Psoas muscle (tissue), 8 donors: ENCODE measurements around the gene KLK8. TPM values are rescaled to one million over a fixed set of nuclear protein-coding genes. Genes with fewer than 3 reads are reported as not detected.
A peak's percentile ranks its signal among the peaks of the same experiment; 100 is the strongest.

Experiments
- ATAC-seq, 4 donors: fragments of 200-7000 bp; cut with Tn5 transposase; one replicate each; pipeline ENCODE4 v1.9.1; 2020; ENCODE audit warnings: moderate library complexity in 3 of 4, mild to moderate bottlenecking in 2 of 4
- DNase-seq, 2 donors: peaks; one replicate each; pipeline ENCODE4 v3.0.0-alpha.2; 2020
- H3K27ac ChIP-seq: fragments of 200-600 bp; one replicate; pipeline ENCODE4 v1.8.0; 2022
- H3K27me3 ChIP-seq, 3 donors: fragments of 200-600 bp in 1 of 3; one replicate each; pipeline versions ENCODE4 v1.6.1 to v1.8.0; 2013 to 2022; ENCODE audit warnings: low read length in 2 of 3, mild to moderate bottlenecking in 2 of 3, moderate library complexity in 1 of 3; ENCODE audit not compliant: insufficient read depth in 3 of 3
- H3K36me3 ChIP-seq, 2 donors: fragments of 200-600 bp in 1 of 2; one replicate each; pipeline versions ENCODE4 v1.6.1 to v1.8.0; 2013 to 2022; ENCODE audit warnings: low read depth in 1 of 2, mild to moderate bottlenecking in 1 of 2, moderate library complexity in 1 of 2; ENCODE audit not compliant: insufficient read depth in 1 of 2
- H3K4me1 ChIP-seq: fragments of 200-600 bp; one replicate; pipeline ENCODE4 v1.8.0; 2022
- H3K4me3 ChIP-seq: fragments of 200-600 bp; one replicate; pipeline ENCODE4 v1.8.0; 2022; ENCODE audit warnings: mild to moderate bottlenecking
- H3K9me3 ChIP-seq: fragments of 200-600 bp; one replicate; pipeline ENCODE4 v1.8.0; 2022
- CTCF ChIP-seq: fragments of 200-600 bp; IDR thresholded peaks from one replicate; pipeline ENCODE4 v1.8.0; 2022; ENCODE audit warnings: antibody characterized with exemption
- WGBS, 3 donors: extraction: QIAGEN DNeasy Blood & Tissue Kit; methylation state at CpG; one replicate each; pipeline versions ENCODE4 v1.1.6 to v1.1.7; 2013; 5-methylcytosine and 5-hydroxymethylcytosine counted together
- intact Hi-C, 2 donors: fragments of 100-400 bp; cut with DNase I; formaldehyde crosslinking; loops; one replicate each; pipeline versions ENCODE4 v1.11.0 to v1.14.2; 2022
- polyA plus RNA-seq, 3 donors: library from polyadenylated mRNA; stranded (reverse); fragments of 200-250 nt; gene quantifications; one replicate each; pipeline ENCODE4 v1.2.3, GENCODE V29; 2013
- total RNA-seq, 4 donors: library from RNA; stranded (reverse); fragmentation: NEBNext Ultra II Directional in 2 of 4; extraction: Animal tissue kit (Norgen Biotek cat#: 25700) in 2 of 4; gene quantifications; one replicate each; pipeline versions ENCODE4 v1.2.1 to v1.2.4, GENCODE V29; 2021 to 2023
- donor health status: healthy with polysubstance abuse.
- donor health status: DM: no; HTN: no; CAD: no; lungs with moderate emphysema.
- donor health status: Bipolar disorder and iron deficiency.
- donor health status: healthy.
- donor health status: DM: yes; HTN: yes; CAD: no.
- donor health status: DM: no; HTN: no; CAD: no.
- donor health status: DM: no; HTN: no; CAD: no.
- donor health status: DM: yes; HTN: yes; CAD: no.

The KLK8 gene
- total and polyA plus RNA-seq, 7 donors: 0.09 to 0.76 TPM; not detected in 5

GRCh38 chr19:51016798-51017683, 15.6 kb upstream of the KLK8 start:
- ATAC-seq (no peak), DNase-seq (peak in 1 of 2 donors; percentile 67)
- H3K36me3 ChIP-seq: no peaks in the 10 kb centered on the region
- H3K4me3 ChIP-seq: peak overlapping the region; percentile 32
- H3K27me3 ChIP-seq: peaks cover 0 to 64% (median 9%) of the 10 kb centered on the region in 3 donors
- TF ChIP-seq CTCF: peak; percentile 41
- no peaks in the 10 kb centered on the region for H3K4me1 ChIP-seq
- 1 to 2% (median 2%) methylated on average over 67 to 68 of the region's 68 CpGs for WGBS, 3 donors
- intact Hi-C loops: no loop called here
- no peak overlapping the region for H3K27ac ChIP-seq
- no peaks in the 10 kb centered on the region for H3K9me3 ChIP-seq

- WGBS, 3 donors: 77 to 81% (median 81%) methylated on average over 16 to 19 of the region's 19 CpGs
- intact Hi-C loops: no loop called here
- no peak for ATAC-seq
Observed at GRCh38 chr19:51015691-51016267, 14.4 kb upstream of the KLK8 start.

GRCh38 chr19:51014242-51014641, 12.8 kb upstream of the KLK8 start:
- Histone ChIP-seq H3K27ac (no peak overlapping the region), H3K4me3 (no peak overlapping the region), H3K27me3 (peaks cover 0 to 58% (median 9%) of the 10 kb centered on the region in 3 donors), H3K36me3 (no peaks in the 10 kb centered on the region), H3K4me1 (no peaks in the 10 kb centered on the region), H3K9me3 (no peaks in the 10 kb centered on the region)
- intact Hi-C loops: no loop called here
- ATAC-seq: no peak
- TF ChIP-seq CTCF: no peak
- DNase-seq: no peak
- WGBS, 3 donors: 83 to 86% (median 85%) methylated on average over 6 of the region's 6 CpGs

More at GRCh38 chr19:51015691-51016267, 14.4 kb upstream of the KLK8 start:
- Histone ChIP-seq H3K36me3 (no peaks in the 10 kb centered on the region), H3K4me3 (no peak overlapping the region), H3K27me3 (peaks cover 0 to 64% (median 9%) of the 10 kb centered on the region in 3 donors), H3K4me1 (no peaks in the 10 kb centered on the region), H3K27ac (no peak overlapping the region), H3K9me3 (no peaks in the 10 kb centered on the region)
- no peak for TF ChIP-seq CTCF
- DNase-seq: no peak

GRCh38 chr19:51012661-51013190, 11.3 kb upstream of the KLK8 start:
- H3K27me3 ChIP-seq: peaks cover 0 to 42% (median 9%) of the 10 kb centered on the region in 3 donors
- H3K27ac ChIP-seq: no peak overlapping the region
- no peak for DNase-seq
- 66 to 69% (median 66%) methylated on average over 12 of the region's 12 CpGs for WGBS, 3 donors
- H3K4me3 ChIP-seq: no peak overlapping the region
- H3K4me1 ChIP-seq: no peaks in the 10 kb centered on the region
- intact Hi-C loops: no loop called here
- no peaks in the 10 kb centered on the region for H3K36me3 ChIP-seq
- H3K9me3 ChIP-seq: no peaks in the 10 kb centered on the region
- ATAC-seq: no peak
- no peak for TF ChIP-seq CTCF
